GM18951 (cell line): ENCODE results near the gene ADGRV1.

Experiments
- POLR2A ChIP-seq: IDR thresholded peaks from 4 replicates; pipeline ENCODE4 v1.6.1; 2011; ENCODE audit warnings: mild to moderate bottlenecking; ENCODE audit not compliant: insufficient read length, insufficient read depth; ENCODE audit errors: extremely low read depth
- in situ Hi-C: fragments of 300-500 bp; cut with MboI; formaldehyde crosslinking; loops from one replicate; pipeline ENCODE4 v1.12.0; 2022; ENCODE audit warnings: low sequenced_read_pairs, mixed read lengths, inconsistent platforms; ENCODE audit not compliant: unreplicated experiment

The ADGRV1 gene

GRCh38 chr5:91128604-91129003, 570.0 kb downstream of the ADGRV1 start:
- in situ Hi-C loops, result no loop called here
- TF ChIP-seq POLR2A, result no peak

GRCh38 chr5:91129748-91130147, 571.2 kb downstream of the ADGRV1 start:
- in situ Hi-C loops, result no loop called here
- TF ChIP-seq POLR2A, result no peak

DNA sequence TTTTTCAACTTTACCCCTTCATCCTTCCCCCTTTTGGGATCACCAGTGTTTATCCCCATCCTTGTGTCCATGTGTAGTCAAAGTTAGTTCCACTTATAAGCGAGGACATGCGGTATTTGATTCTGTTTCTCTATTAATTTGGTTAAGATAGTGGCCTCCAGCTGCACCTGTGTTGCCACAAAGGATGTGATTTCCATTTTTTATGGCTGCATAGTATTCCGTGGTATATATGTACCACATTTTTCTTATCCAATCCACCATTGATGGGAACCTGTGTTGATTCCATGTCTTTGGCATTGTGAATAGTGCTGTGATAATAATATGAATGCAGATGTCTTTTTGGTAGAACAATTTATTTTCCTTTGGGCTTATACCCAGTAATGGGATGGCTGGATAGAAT, 572.2 kb downstream of the ADGRV1 start:
- no peak for TF ChIP-seq POLR2A
- in situ Hi-C loops, result no loop called here

DNA sequence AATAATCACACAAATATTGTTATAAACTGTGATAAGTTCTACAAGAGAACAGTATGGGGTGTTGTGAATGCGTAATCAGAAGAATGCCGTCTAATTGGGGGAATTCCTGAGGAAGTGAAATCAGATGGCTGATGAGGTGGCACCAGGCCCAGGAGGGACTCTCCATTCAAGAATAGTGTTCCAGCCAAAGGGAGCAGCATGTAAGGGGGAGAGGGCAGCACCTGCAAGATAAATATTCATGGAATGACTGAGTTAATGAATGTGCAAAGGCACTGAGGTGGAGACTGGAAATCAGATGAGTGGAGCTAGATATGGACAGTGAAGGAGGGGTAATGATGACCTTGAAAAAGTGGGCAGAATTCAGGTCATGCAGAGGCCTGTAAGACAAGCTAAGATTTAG, 574.0 kb downstream of the ADGRV1 start:
- TF ChIP-seq POLR2A, result no peak
- in situ Hi-C loops, result no loop called here

- in situ Hi-C loops, result no loop called here
- TF ChIP-seq POLR2A, result no peak
Measured at GRCh38 chr5:91133183-91133582, 574.6 kb downstream of the ADGRV1 start.

DNA sequence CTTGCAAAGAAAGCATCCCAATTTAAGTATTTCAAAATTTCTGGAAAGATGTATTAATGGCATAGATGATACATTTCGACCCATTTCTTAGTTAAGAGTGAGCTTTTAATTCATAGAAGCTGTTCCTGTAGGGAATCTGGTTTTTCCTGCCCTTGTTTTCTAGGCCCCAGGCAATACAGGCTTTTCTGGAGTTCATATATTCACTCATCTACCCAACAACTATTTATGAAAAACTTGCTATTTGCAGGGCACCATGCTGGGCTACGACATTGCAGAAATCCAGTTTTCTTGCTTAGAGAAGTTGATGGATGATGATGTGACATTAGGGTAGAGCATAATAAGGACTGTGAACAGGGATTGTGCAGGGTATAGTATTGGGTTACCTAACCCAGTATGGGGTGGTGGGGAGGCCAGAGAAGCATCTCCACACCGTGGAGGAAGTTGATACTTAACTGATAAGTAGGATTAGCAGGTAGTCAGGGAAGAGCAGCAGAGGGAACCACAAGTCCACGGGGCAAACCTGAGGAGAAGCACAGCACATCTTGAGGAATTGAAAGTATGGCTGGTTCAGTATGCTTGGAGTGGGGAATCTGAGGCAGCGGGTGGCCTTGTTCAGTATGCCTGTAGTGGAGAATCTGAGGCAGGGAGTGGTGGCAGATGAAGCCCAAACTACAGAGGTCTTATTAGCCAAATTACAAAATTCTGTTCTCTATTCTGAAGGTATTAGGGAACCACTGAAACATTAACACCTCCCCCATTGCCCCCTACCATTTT, 577.1 kb downstream of the ADGRV1 start:
- in situ Hi-C loops, result no loop called here

GRCh38 chr5:91136271-91136670, 577.7 kb downstream of the ADGRV1 start:
- no peak for TF ChIP-seq POLR2A
- in situ Hi-C loops, result no loop called here

More for the DNA sequence above, 577.1 kb downstream of the ADGRV1 start:
- TF ChIP-seq POLR2A, result no peak

- in situ Hi-C loops, result no loop called here
- no peak for TF ChIP-seq POLR2A
Measured at GRCh38 chr5:91137647-91138046, 579.0 kb downstream of the ADGRV1 start.

DNA sequence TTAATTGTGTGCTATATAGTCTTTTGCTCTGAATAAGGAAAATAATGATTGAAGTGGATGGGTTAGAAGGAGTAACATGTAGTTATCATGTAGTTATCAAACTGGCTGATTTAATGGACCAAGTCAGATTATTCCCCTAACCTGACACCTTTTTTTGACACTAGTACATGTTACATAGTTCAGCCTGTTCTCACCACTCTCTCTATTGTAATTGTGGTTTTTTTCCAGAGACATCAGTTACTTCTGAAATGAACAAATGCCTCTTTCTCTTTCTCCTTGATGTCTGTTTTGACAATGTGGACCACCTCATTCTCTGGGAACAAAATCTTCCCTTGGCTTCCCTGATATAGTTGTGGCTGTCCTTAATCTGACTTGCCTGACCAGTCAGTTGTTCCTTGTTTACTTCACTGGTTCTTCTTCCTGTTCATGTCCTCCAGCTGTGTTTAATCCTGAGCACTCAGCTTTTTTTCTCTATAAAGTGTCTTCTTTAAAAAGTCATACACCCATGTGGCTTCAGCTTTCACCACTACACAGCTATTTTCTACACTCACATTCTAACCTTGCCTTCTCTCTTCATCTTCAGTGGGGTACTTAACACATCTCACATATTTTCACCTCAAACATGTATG, 581.1 kb downstream of the ADGRV1 start:
- TF ChIP-seq POLR2A, result no peak
- in situ Hi-C loops, result no loop called here

- TF ChIP-seq POLR2A, result no peak
- in situ Hi-C loops, result no loop called here
Measured at GRCh38 chr5:91140657-91141056, 582.1 kb downstream of the ADGRV1 start.

DNA sequence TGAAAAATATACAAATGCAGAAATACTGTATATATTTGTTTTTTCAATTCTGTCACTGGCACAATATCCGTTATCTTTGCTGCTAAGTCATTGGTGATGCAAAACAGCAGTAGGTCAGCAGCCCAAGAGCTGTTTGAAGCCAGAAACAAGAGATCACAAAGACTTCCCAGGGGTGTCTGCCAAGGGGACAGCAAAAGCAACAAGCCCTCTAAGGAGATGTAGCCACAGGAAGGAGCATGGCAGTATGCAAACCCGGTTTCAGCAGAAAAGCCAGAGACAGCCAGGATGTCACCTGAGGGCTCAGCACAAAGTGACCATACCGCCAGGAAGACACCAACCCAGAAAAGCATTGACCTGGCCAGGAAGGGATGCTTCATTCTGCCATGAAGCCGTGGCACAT, 583.0 kb downstream of the ADGRV1 start:
- TF ChIP-seq POLR2A, result no peak
- in situ Hi-C loops, result no loop called here

- in situ Hi-C loops, result no loop called here
- no peak for TF ChIP-seq POLR2A
Measured at GRCh38 chr5:91142386-91142785, 583.8 kb downstream of the ADGRV1 start.

- no peak for TF ChIP-seq POLR2A
- in situ Hi-C loops, result no loop called here
Measured at GRCh38 chr5:91142819-91143218, 584.2 kb downstream of the ADGRV1 start.

DNA sequence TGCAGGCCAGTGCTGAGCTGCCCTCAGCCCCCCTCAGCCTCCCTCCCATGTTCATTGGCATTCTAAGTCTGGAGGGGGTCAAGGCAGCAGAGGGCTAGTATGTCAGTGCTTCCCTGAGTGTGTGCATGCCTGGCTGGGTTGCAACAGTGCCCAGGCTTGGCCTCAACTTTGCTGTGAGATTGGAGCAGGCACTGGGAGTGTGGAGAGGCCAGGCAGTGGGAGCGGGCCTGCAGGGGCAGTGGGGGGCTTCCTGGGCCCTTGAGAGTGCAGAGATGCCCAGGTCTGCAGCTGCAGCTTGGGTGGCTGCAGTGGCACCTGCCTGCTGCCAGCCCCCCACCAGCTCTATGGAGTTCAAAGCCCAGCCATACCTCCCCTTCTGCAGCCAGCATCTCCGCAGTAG, 585.2 kb downstream of the ADGRV1 start:
- no peak for TF ChIP-seq POLR2A
- in situ Hi-C loops, result no loop called here
